HEK293 (cell line): ENCODE measurements around the gene TDP1.

Source experiments
- CTCF ChIA-PET: fragments of 350-600 bp; formaldehyde crosslinking; extraction: SDS; loops from one replicate; lab custom pipeline; 2021; ENCODE audit warnings: antibody characterized with exemption; lab: Yijun Ruan, JAX
- POLR2A ChIA-PET: fragments of 300-600 bp; formaldehyde crosslinking; extraction: SDS; loops from one replicate; lab custom pipeline; 2020; ENCODE audit warnings: antibody characterized with exemption, inconsistent platforms; lab: Yijun Ruan, JAX
- H3K27ac ChIP-seq: fragments of 200-500 bp; sonication (Bioruptor generic); 2 replicates; pipeline ENCODE4 v1.5.1; 2014; ENCODE audit warnings: low read depth, low read length, control low read depth, inconsistent platforms; ENCODE audit errors: extremely low read depth
- H3K36me3 ChIP-seq, 2 experiments: fragments of 200-500 bp in 1 of 2; sonication (Bioruptor generic) in 1 of 2; 1 replicate in 1 of 2; 2 replicates in 1 of 2; pipeline ENCODE4 v1.5.1; 2014 to 2017; ENCODE audit warnings: inconsistent platforms in 2 of 2, low read length in 2 of 2; ENCODE audit not compliant: control insufficient read depth in 2 of 2, insufficient read depth in 1 of 2
- H3K4me1 ChIP-seq: fragments of 200-500 bp; sonication (Bioruptor generic); 2 replicates; pipeline ENCODE4 v1.5.1; 2014; ENCODE audit warnings: mild to moderate bottlenecking, low read length, inconsistent platforms; ENCODE audit not compliant: control insufficient read depth, insufficient read depth
- H3K4me3 ChIP-seq: 2 replicates; pipeline ENCODE4 v1.5.1; 2011; ENCODE audit warnings: low read depth, mild to moderate bottlenecking, control low read depth, low read length, moderate library complexity
- H3K9me3 ChIP-seq: fragments of 200-500 bp; sonication (Bioruptor generic); 2 replicates; pipeline ENCODE4 v1.5.1; 2014; ENCODE audit warnings: low read depth, low read length, inconsistent platforms; ENCODE audit not compliant: control insufficient read depth, insufficient read depth
- GLIS2 ChIP-seq: fragments of 450-650 bp; formaldehyde crosslinking; IDR thresholded peaks from 2 replicates; pipeline ENCODE4 v1.5.1; 2016; ENCODE audit warnings: missing biosample characterization, missing genetic modification characterization
- KLF9 ChIP-seq: fragments of 450-650 bp; formaldehyde crosslinking; IDR thresholded peaks from 2 replicates; pipeline ENCODE4 v1.5.1; 2016; ENCODE audit warnings: missing biosample characterization, missing genetic modification characterization, low read depth
- MEIS1 ChIP-seq: sonication (generic); formaldehyde crosslinking; IDR thresholded peaks from 2 replicates; pipeline ENCODE4 v1.8.1; 2022; ENCODE audit warnings: missing genetic modification reagents, mild to moderate bottlenecking, borderline replicate concordance
- PRDM1 ChIP-seq: fragments of 450-650 bp; formaldehyde crosslinking; IDR thresholded peaks from 2 replicates; pipeline ENCODE4; 2016; ENCODE audit warnings: missing biosample characterization, missing genetic modification characterization
- SP2 ChIP-seq: fragments of 450-650 bp; formaldehyde crosslinking; IDR thresholded peaks from 2 replicates; pipeline ENCODE4 v1.5.1; 2016; ENCODE audit warnings: missing biosample characterization, missing genetic modification characterization
- TRIM28 ChIP-seq: IDR thresholded peaks from 2 replicates; pipeline ENCODE4 v1.6.1; 2011; ENCODE audit warnings: low read length, control low read depth, borderline replicate concordance
- YY1 ChIP-seq: fragments of 450-650 bp; formaldehyde crosslinking; IDR thresholded peaks from 2 replicates; pipeline ENCODE4 v1.5.1; 2018; ENCODE audit warnings: missing biosample characterization, missing genetic modification characterization
- ZBTB20 ChIP-seq: fragments of 450-650 bp; formaldehyde crosslinking; IDR thresholded peaks from 2 replicates; pipeline ENCODE4 v1.5.1; 2016; ENCODE audit warnings: missing biosample characterization, missing genetic modification characterization
- ZNF112 ChIP-seq: fragments of 450-650 bp; formaldehyde crosslinking; IDR thresholded peaks from 2 replicates; pipeline ENCODE4 v1.5.0; 2017; ENCODE audit warnings: missing biosample characterization, missing genetic modification characterization
- ZNF121 ChIP-seq: fragments of 450-650 bp; formaldehyde crosslinking; IDR thresholded peaks from 2 replicates; pipeline ENCODE4 v1.5.1; 2016; ENCODE audit warnings: missing biosample characterization, missing genetic modification characterization
- ZNF16 ChIP-seq: fragments of 450-650 bp; formaldehyde crosslinking; IDR thresholded peaks from 2 replicates; pipeline ENCODE4 v1.5.1; 2016; ENCODE audit warnings: low read depth, missing biosample characterization, missing genetic modification characterization
- ZNF221 ChIP-seq: fragments of 450-650 bp; formaldehyde crosslinking; IDR thresholded peaks from 2 replicates; pipeline ENCODE4 v1.5.1; 2017; ENCODE audit warnings: missing biosample characterization, missing genetic modification characterization, borderline replicate concordance
- ZNF311 ChIP-seq: fragments of 450-650 bp; formaldehyde crosslinking; IDR thresholded peaks from 2 replicates; pipeline ENCODE4 v1.5.1; 2017; ENCODE audit warnings: missing biosample characterization, missing genetic modification characterization, borderline replicate concordance
- ZNF341 ChIP-seq: fragments of 450-650 bp; formaldehyde crosslinking; IDR thresholded peaks from 2 replicates; pipeline ENCODE4; 2016; ENCODE audit warnings: low read depth, missing biosample characterization, missing genetic modification characterization
- ZNF37A ChIP-seq: fragments of 450-650 bp; IDR thresholded peaks from 2 replicates; pipeline ENCODE4 v1.5.1; 2018; ENCODE audit warnings: missing biosample characterization, missing genetic modification characterization
- ZNF600 ChIP-seq: fragments of 450-650 bp; formaldehyde crosslinking; IDR thresholded peaks from 2 replicates; pipeline ENCODE4 v1.5.1; 2016; ENCODE audit warnings: missing biosample characterization, missing genetic modification characterization
- TF ChIP-seq, protein P1 (sequence below): fragments of 450-650 bp; formaldehyde crosslinking; IDR thresholded peaks from 2 replicates; pipeline ENCODE4 v1.5.1; 2017; ENCODE audit warnings: missing biosample characterization, missing genetic modification characterization
- TF ChIP-seq, protein P2 (sequence below): fragments of 450-650 bp; IDR thresholded peaks from 2 replicates; pipeline ENCODE4 v1.5.1; 2018; ENCODE audit warnings: missing biosample characterization, missing genetic modification characterization
- TF ChIP-seq, protein P3 (sequence below): fragments of 450-650 bp; formaldehyde crosslinking; IDR thresholded peaks from 2 replicates; pipeline ENCODE4 v1.5.1; 2016; ENCODE audit warnings: missing biosample characterization, missing genetic modification characterization, borderline replicate concordance
- TF ChIP-seq, protein P4 (sequence below): fragments of 450-650 bp; formaldehyde crosslinking; IDR thresholded peaks from 2 replicates; pipeline ENCODE4 v1.5.1; 2016; ENCODE audit warnings: missing biosample characterization, missing genetic modification characterization
- TF ChIP-seq, protein P5 (sequence below): fragments of 450-650 bp; IDR thresholded peaks from 2 replicates; pipeline ENCODE4 v1.5.1; 2018; ENCODE audit warnings: missing biosample characterization, mild to moderate bottlenecking, missing genetic modification characterization
- TF ChIP-seq, protein P6 (sequence below): fragments of 450-650 bp; formaldehyde crosslinking; IDR thresholded peaks from 2 replicates; pipeline ENCODE4 v1.5.1; 2016; ENCODE audit warnings: missing biosample characterization, missing genetic modification characterization

Gene TDP1

DNA sequence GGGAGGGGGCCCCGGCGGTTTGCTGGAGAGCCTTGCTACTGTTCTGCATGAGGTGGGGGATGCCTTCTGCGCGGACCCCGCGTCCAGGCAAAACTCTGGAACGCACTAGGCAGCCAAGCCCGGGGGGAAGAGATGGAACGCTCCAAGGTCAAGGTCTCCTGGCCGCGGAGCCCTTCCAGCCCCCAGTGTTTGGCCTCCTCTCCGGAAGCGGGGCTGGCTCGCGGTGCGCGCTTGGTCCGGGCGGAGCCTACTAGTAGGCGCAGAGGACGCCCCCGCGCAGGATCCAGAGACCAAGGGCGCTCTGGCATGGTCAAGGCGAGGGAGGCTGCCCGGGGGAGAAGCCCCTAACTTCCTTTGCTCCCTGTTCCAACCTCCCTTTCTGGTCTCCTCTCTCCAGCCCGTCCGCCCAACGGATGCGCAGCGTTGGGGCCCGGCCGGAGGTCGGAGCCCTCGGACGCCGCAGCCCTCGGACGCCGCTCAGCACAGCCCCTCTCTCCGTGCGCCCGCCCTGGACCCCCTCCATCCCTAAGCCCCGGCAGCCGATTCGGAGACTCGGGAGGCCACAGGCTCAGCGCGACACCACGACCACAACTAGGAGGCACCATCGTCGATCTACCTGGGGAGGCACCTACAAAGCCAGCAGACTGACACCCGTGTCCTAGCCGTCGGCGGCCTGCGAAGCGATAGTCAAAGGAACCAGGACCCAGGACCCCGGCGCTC lies 105.4 kb downstream of the TDP1 start (continued):
- TF ChIP-seq, protein P1, sequence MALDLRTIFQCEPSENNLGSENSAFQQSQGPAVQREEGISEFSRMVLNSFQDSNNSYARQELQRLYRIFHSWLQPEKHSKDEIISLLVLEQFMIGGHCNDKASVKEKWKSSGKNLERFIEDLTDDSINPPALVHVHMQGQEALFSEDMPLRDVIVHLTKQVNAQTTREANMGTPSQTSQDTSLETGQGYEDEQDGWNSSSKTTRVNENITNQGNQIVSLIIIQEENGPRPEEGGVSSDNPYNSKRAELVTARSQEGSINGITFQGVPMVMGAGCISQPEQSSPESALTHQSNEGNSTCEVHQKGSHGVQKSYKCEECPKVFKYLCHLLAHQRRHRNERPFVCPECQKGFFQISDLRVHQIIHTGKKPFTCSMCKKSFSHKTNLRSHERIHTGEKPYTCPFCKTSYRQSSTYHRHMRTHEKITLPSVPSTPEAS (tag by site-specific recombination), result no peak
- TF ChIP-seq GLIS2 (tag by site-specific recombination), result peak; percentile 16; the same call in 1 of the 2 replicates
- TF ChIP-seq, protein P2, sequence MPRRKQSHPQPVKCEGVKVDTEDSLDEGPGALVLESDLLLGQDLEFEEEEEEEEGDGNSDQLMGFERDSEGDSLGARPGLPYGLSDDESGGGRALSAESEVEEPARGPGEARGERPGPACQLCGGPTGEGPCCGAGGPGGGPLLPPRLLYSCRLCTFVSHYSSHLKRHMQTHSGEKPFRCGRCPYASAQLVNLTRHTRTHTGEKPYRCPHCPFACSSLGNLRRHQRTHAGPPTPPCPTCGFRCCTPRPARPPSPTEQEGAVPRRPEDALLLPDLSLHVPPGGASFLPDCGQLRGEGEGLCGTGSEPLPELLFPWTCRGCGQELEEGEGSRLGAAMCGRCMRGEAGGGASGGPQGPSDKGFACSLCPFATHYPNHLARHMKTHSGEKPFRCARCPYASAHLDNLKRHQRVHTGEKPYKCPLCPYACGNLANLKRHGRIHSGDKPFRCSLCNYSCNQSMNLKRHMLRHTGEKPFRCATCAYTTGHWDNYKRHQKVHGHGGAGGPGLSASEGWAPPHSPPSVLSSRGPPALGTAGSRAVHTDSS (tag by site-specific recombination), result no peak
- no peak for TF ChIP-seq TRIM28

DNA sequence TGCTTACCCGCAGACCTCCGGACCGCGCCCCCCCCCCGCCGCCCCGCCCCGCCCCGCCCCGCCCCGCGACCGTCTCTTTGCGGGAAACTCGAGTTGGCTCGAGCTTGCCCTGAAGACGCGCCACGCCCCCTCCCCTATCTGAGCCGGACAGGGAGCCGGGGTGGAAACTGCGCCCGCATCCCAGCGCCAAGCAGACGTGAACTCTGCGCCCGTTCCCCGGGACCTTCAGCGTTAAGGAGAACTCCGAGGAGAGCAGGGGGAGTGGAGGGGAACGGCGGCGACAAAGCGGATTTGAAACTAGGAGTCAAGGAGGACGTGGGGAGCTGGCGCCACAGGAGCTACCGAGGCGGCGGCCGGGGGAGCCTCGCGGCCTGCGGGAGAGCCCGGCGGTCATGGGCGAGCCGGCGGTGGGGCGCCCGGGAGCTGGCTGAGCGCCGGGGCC lies 106.0 kb downstream of the TDP1 start, which contains the start of gene KCNK13:
TSS of gene KCNK13 (plus strand) at position 310 of the 442 bp plus-strand sequence. CDS start 212 bp downstream, outside the sequence.
- H3K9me3 ChIP-seq, result no peaks in the 10 kb centered on the region
- no peaks in the 10 kb centered on the region; the same call in 1 of the 2 replicates for H3K4me1 ChIP-seq
- no peak within 1 kb of the TSS for H3K27ac ChIP-seq
- H3K4me3 ChIP-seq, result peak within 1 kb of the TSS; percentile 50
- ChIA-PET CTCF (no interaction called here), POLR2A (interaction anchor here (0.9 to 2.0 kb wide), 2 partner anchors 102 to 106 kb away, joined by 4 to 6 read pairs; partner anchors contain the start of gene TDP1)
- H3K36me3 ChIP-seq, result no peaks in the 10 kb centered on the region
- TF ChIP-seq PRDM1 (tag by site-specific recombination), result no peak
- TF ChIP-seq ZNF341 (tag by site-specific recombination), result peak; percentile 89
- TF ChIP-seq ZNF311, result no peak
- TF ChIP-seq ZNF112, result no peak
- TF ChIP-seq, protein P3, sequence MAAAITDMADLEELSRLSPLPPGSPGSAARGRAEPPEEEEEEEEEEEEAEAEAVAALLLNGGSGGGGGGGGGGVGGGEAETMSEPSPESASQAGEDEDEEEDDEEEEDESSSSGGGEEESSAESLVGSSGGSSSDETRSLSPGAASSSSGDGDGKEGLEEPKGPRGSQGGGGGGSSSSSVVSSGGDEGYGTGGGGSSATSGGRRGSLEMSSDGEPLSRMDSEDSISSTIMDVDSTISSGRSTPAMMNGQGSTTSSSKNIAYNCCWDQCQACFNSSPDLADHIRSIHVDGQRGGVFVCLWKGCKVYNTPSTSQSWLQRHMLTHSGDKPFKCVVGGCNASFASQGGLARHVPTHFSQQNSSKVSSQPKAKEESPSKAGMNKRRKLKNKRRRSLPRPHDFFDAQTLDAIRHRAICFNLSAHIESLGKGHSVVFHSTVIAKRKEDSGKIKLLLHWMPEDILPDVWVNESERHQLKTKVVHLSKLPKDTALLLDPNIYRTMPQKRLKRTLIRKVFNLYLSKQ (tag by site-specific recombination), result no peak
- TF ChIP-seq, protein P4, sequence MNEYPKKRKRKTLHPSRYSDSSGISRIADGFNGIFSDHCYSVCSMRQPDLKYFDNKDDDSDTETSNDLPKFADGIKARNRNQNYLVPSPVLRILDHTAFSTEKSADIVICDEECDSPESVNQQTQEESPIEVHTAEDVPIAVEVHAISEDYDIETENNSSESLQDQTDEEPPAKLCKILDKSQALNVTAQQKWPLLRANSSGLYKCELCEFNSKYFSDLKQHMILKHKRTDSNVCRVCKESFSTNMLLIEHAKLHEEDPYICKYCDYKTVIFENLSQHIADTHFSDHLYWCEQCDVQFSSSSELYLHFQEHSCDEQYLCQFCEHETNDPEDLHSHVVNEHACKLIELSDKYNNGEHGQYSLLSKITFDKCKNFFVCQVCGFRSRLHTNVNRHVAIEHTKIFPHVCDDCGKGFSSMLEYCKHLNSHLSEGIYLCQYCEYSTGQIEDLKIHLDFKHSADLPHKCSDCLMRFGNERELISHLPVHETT (tag by site-specific recombination), result no peak
- no peak for TF ChIP-seq ZNF37A
- TF ChIP-seq SP2, result no peak
- TF ChIP-seq ZNF16 (tag by site-specific recombination), result no peak
- peak; percentile 35; the same call in 1 of the 2 replicates for TF ChIP-seq GLIS2 (tag by site-specific recombination)
- TF ChIP-seq, protein P2 (tag by site-specific recombination), result no peak
- no peak for TF ChIP-seq ZNF221 (tag by site-specific recombination)
- TF ChIP-seq, protein P5, sequence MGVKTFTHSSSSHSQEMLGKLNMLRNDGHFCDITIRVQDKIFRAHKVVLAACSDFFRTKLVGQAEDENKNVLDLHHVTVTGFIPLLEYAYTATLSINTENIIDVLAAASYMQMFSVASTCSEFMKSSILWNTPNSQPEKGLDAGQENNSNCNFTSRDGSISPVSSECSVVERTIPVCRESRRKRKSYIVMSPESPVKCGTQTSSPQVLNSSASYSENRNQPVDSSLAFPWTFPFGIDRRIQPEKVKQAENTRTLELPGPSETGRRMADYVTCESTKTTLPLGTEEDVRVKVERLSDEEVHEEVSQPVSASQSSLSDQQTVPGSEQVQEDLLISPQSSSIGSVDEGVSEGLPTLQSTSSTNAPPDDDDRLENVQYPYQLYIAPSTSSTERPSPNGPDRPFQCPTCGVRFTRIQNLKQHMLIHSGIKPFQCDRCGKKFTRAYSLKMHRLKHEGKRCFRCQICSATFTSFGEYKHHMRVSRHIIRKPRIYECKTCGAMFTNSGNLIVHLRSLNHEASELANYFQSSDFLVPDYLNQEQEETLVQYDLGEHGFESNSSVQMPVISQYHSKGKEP, result no peak
- TF ChIP-seq, protein P6, sequence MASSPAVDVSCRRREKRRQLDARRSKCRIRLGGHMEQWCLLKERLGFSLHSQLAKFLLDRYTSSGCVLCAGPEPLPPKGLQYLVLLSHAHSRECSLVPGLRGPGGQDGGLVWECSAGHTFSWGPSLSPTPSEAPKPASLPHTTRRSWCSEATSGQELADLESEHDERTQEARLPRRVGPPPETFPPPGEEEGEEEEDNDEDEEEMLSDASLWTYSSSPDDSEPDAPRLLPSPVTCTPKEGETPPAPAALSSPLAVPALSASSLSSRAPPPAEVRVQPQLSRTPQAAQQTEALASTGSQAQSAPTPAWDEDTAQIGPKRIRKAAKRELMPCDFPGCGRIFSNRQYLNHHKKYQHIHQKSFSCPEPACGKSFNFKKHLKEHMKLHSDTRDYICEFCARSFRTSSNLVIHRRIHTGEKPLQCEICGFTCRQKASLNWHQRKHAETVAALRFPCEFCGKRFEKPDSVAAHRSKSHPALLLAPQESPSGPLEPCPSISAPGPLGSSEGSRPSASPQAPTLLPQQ (tag by site-specific recombination), result peak; percentile 13; the same call in 1 of the 2 replicates
- peak; percentile 82 for TF ChIP-seq KLF9
- no peak for TF ChIP-seq ZNF121
- no peak for TF ChIP-seq YY1 (tag by site-specific recombination)
- TF ChIP-seq ZNF600 (tag by site-specific recombination), result no peak
- no peak for TF ChIP-seq TRIM28
- TF ChIP-seq ZBTB20 (tag by site-specific recombination), result peak; percentile 90; the same call in 1 of the 2 replicates
- no peak for TF ChIP-seq MEIS1 (CRISPR knock-in tag)
